C1 segment of cervical spinal cord (tissue), 14 donors: ENCODE measurements around the gene TSC22D2.
"Not testable (repeated sequence)": the region's sequence is repeated elsewhere in the genome, so short reads cannot be mapped to it uniquely, and the experiment has no call there.

ENCODE experiments used
- DNase-seq, 14 donors: peaks; one replicate each; lab custom pipeline; 2025; lab: John Stamatoyannopoulos, UW

The TSC22D2 gene

GRCh38 chr3:150484410-150484809 lies 76.3 kb downstream of the TSC22D2 start:
- DNase-seq, result no peak

DNA sequence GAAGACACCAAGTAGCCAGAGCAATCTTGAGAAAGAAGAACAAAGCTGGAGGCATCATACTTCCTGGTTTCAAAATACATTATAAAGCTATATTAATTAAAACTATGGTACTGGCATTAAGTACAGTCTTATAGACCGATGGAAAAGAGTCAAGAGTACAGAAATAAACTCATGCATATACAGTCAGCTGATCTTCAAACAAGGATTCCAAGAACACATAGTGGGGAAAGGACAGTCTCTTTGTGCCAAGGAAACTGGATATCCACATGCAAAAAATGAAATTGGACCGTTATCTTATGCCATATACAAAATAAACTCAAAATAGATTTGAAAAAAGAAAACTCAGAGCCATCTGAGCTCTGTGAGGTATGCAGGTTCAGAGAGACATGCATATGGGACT lies 80.8 kb downstream of the TSC22D2 start:
- no peak for DNase-seq

DNA sequence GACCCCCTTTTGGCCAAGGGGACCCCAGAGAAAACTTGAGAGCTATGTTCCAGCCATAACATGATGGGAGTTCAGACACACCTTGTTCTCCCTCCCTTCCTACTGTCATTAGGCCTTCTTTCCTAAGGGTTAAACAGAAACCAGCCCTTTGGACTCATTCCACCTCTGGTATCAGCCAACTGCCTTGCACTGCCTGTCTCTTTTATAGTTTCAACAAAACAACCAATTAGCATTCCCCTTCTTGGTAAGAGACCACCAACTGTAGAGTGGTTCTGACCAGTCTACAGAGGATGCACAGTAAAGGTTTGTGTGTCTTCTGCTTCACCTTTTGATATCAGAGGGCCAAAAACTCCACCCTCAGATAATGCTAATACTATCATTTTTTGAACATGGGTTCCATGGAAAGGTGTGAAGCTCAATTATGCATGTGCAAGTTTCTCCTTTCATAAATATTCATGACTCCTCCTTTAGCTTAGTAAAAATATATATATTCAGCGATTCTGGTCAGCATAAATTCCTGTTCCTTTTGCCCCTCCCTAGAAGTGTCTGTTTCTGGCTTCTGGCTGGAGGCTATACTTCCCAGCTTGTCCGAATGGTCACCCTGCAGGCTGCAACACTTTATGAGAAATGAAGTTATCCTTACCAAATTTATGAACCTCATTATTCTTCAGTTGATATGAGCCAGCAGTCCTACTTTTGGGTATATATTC lies 82.3 kb downstream of the TSC22D2 start:
- DNase-seq, result no peak

- DNase-seq, result no peak
These were observed 86.4 kb downstream of the TSC22D2 start for GRCh38 chr3:150494411-150494977.

DNA sequence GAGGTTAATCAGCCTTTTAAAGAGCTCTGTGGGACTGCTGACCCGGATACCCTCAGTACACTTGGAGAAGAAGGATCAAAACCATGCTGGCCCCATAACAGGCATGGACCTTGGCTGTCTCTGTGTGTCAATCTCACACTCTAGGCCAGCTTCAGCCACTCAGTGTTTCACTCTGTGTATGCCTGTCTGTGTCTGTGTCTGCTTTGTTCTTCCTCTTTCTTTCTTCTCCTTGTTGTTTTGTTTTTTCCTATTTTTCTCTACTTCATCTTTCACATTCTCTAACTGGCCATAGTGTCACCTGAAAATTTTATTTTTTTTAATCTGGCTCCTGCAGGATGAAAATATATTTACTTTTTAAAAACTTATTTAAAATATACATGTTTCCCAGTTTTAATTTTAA lies 87.1 kb downstream of the TSC22D2 start:
- DNase-seq, result peak in 1 of 14 donors; percentile 15

GRCh38 chr3:150495563-150496168 lies 87.6 kb downstream of the TSC22D2 start:
- no peak for DNase-seq

DNA sequence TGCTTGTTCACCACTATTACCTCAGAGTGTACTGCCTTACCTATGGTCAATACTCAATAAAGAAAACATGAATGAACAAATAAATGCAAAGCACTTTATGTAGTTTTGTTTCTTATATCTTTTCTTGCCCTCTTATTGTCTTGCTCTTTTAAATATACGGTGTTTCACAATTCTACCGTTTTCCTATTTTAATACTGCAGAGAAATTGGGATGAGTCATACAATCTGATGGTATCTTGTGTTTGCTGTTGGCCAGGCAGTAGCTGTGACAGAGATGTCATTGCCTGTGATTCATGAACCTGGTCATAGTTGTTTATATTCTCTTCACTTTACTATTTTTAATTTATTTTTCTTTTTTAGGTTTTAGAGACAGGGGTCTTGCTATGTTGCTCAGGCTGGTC lies 89.9 kb downstream of the TSC22D2 start:
- DNase-seq, result no peak

DNA sequence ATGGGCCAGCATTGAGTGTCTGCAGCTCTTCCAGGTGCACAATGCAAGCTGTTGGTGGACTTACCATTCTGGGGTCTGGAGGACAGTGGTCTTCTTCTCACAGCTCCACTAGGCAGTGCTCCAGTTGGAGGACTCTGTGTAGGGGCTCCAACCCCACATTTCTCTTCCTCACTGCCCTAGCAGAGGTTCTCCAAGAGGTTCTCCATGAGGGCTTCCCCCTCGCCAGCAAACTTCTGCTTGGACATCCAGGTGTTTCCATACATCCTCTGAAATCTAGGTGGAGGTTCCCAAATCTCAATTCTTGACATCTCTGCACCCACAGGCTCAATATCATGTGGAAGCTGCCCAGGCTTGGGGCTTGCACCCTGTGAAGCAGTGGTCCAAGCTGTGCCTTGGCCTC lies 92.9 kb downstream of the TSC22D2 start:
- not testable (repeated sequence) for DNase-seq

DNA sequence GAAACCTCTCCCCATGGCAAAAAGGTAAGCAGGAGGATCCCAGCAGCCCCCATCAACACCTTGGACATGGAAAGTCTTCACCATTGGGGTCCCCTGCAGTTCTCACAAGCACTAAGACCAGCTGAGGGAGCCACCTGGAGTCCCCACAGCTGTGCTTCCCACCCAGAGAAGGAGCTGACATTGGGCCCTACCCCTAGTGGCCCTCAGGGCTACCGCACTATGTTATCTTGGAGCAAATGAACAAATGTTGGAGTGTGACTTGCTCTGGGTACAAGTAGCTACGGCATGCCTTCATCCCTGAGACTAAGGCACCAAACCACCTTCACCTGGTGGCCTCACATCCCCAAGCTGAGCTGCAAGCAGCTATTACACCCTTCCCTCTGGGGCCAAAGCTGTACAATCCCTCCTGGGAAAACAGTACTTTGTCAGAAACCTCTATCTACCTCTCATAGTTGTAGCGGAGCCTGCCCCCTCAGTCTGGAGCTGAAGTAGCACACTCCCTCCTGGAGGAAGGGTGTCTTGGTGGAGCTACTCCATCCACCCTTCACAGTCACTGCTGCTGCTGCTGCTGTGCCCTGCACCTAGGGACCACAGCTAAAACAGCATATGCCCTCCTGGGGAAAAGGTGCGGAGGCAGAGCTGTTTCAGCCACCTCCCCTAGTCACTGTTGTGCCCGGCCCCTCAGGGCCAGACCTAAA lies 95.5 kb downstream of the TSC22D2 start:
- no peak for DNase-seq

- no peak for DNase-seq
These were observed 96.4 kb downstream of the TSC22D2 start for GRCh38 chr3:150504483-150504882.

DNA sequence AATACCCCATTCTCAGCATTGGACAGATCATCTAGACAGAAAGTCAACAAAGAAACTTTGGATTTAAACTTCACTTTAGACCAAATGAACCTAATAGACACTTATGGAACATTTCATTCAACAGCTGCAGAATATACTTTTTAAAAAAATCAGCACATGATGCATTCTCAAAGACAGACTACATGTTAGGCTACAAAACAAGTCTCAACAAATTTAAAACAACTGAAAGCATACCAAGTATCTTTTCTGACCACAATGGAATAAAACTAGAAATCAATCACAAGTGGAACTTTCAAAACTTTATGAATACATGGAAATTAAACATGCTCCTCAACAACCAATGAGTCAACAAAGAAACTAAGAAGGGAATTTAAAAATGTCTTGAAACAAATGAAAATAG lies 100.3 kb downstream of the TSC22D2 start:
- DNase-seq, result no peak

GRCh38 chr3:150509780-150510179 lies 101.7 kb downstream of the TSC22D2 start:
- no peak for DNase-seq

- DNase-seq, result no peak
These were observed 103.2 kb downstream of the TSC22D2 start for GRCh38 chr3:150511122-150511821.

GRCh38 chr3:150515210-150515609 lies 107.1 kb downstream of the TSC22D2 start:
- DNase-seq, result no peak
